Measurements from ENCODE around the gene VASP. TPM values are rescaled to one million over a fixed set of nuclear protein-coding genes. Genes with fewer than 3 reads are reported as not detected.

VASP gene
- polyA plus RNA-seq, 4 donors = 41.8 to 58.4 (median 53.4) TPM

- no peak for DNase-seq (ENCODE audit: low read depth in 4 of 4, low spot score in 3 of 4)
Observed at GRCh38 chr19:45547965-45548609, 40.8 kb downstream of the VASP start.

- DNase-seq (ENCODE audit: low read depth in 4 of 4, low spot score in 3 of 4) = no peak
Observed at GRCh38 chr19:45553464-45553863, 46.2 kb downstream of the VASP start.

DNA sequence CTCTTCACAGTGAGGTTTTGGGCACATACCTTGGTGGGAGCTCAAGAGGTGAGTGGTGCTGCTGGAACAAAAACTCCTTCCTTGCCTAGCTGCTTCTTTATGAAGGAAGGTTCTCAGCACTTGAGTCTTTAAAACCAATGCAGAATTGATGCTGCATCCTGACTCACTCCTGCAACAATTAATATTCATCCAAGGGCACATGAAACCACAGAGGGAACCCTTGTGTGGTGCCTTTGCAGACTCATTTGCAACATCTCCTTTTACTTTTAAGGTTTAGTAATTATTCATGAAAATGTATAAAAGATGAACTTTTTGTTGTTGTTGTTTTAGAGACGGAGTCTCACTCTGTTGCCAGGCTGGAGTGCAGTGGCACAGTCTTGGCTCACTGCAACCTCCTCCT is 47.2 kb downstream of the VASP start:
- DNase-seq (ENCODE audit: low read depth in 4 of 4, low spot score in 3 of 4) = no peak

- no peak for DNase-seq (ENCODE audit: low read depth in 4 of 4, low spot score in 3 of 4)
Observed at GRCh38 chr19:45556835-45557234, 49.6 kb downstream of the VASP start.

DNA sequence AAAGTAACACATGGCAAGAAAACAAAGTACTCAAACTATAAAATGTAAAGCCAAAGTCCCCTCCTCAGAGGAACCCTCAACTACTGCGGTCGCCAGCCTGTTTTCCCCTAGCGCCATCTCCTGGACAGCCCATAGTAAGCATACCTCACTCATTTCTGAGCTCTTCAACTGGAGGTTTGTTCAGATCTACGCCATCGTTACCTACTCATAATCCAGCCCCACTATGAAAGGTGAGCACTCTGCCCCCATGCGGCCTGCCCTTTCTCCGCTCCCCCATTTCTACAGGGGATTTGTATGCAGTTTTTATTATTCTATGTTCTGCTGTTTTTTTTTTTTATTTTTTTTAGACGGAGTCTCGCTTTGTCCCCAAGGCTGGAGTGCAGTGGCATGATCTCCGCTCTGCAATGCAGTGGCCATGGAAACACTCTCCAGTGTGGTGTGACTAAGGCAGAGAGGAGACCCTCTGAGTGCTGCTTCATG is 51.2 kb downstream of the VASP start:
- DNase-seq (ENCODE audit: low read depth in 4 of 4, low spot score in 3 of 4) = no peak

- DNase-seq (ENCODE audit: low read depth in 4 of 4, low spot score in 3 of 4) = no peak
Observed at GRCh38 chr19:45560038-45560437, 52.8 kb downstream of the VASP start.

DNA sequence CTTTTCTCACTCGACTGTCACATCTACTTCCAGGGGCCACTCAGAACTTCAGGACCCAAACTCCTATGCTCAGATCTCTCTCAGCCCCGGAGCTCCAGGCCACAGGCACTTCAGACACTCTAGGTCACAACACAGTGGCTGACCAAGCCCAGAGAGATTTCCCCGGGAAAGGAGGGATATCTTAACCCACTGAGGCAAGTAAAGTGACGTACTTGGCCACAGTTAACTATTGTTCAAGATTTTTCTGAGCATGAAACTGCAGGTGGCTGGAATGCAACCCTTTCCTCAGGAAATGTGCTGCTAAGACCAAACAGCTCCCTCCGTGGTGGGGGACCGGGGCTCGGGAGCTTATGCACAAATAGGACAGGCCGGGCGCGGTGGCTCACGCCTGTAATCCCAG is 53.4 kb downstream of the VASP start:
- no peak for DNase-seq (ENCODE audit: low read depth in 4 of 4, low spot score in 3 of 4)

DNA sequence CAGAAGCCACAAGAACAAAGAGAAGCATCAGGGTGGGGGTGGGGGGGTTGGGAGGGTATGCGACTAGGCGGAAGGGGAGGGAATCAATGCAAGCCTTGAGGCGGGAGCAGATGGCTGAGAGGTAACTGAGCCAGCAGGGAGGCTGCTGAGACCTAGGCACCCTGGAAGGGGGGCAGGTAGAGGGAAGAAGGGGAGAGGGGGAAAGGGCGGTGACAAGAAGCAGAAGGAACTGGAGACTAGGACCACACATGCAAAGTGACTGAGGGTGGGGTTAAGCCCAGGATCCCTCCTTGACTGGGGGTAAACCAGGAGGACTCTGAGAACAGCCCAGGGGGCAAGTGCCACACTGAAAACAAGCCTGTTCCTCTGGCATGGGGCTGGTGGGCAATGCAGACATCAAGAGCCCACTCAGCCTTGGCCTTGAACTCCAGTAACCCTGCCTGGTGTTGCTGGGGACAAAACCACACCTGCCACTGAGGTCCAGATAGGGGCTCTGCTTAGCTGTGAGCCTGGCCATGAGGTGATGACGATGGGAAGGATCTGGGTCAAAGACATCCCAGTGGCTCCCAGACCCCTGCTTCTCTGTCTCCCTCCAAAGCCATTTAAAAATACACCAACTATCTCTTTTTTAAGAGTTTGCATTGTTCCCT is 57.0 kb downstream of the VASP start:
- no peak for DNase-seq (ENCODE audit: low read depth in 4 of 4, low spot score in 3 of 4)

DNA sequence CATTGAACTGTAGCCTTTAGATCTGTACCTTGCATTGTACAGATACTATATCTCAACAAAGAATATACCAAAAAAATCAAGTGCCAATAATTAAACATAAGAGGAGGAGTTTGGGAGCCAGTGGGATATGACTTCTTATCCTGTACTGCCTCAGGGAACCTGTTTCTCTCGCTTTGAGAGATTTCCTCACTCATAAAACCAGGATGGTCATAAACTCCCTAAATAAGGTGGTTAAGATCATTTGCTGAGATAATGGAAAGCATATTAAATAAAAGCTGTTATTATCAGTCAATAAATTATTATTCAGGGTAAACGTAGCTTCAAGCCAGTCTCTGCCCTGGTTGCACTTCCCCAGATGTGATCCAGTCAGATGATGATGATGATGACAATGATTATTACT is 60.3 kb downstream of the VASP start:
- DNase-seq (ENCODE audit: low read depth in 4 of 4, low spot score in 3 of 4) = no peak

DNA sequence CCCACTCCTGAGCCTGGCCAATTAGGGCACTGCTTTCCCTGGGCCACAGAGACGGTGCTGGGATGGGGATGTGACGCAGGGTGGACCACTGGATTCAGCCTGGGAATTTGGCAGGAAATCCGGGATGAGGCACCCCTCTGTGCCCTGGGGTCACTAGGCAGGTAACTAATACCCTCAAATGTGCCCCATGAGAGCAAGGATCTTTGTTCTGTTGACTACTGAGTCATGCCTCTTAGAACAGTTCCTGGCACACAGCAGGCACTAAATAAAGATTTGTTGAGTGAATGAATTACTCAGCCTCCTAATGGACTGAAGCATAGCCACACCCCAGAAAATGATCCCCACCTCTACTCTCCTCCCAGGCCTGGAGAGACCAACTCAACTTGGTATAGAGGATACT is 61.5 kb downstream of the VASP start:
- DNase-seq (ENCODE audit: low read depth in 4 of 4, low spot score in 3 of 4) = no peak

DNA sequence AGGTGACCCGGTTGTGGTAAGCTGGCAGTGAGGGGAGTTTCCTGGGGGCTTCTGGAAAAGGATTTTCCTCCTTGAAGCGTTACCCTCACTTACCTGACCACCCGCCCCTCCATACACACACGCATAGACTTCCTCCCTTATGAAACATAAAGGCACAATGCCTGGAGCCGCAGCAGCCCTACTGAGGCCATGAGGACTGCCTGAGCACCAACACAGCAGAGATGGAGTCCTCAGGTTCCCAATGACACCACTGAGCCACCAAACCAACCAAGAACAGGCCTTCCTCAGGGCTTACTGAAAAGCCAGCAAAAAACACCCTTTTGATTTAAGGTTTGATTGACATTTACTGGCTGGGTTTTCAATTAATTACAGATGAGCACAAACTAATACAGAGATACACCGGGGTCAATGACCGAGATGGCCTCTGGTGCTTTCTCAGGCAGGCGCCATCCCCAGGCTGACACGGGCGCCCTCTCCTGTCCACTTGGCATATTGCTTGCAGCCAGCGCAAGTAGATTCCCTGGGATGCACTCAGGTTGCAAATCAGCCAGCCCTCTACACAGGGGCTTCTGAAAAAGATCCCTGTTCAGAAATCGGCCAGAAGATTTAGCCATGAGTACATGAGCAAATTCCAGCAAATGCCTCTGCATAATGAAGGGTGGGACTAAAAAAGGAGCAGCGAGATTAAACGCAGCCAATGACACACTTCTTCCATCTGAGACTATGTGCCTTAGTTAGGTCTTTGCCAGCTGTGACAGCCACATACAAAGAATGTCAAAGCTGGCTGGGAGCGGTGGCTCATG is 62.5 kb downstream of the VASP start:
- DNase-seq (ENCODE audit: low read depth in 4 of 4, low spot score in 3 of 4) = no peak

DNA sequence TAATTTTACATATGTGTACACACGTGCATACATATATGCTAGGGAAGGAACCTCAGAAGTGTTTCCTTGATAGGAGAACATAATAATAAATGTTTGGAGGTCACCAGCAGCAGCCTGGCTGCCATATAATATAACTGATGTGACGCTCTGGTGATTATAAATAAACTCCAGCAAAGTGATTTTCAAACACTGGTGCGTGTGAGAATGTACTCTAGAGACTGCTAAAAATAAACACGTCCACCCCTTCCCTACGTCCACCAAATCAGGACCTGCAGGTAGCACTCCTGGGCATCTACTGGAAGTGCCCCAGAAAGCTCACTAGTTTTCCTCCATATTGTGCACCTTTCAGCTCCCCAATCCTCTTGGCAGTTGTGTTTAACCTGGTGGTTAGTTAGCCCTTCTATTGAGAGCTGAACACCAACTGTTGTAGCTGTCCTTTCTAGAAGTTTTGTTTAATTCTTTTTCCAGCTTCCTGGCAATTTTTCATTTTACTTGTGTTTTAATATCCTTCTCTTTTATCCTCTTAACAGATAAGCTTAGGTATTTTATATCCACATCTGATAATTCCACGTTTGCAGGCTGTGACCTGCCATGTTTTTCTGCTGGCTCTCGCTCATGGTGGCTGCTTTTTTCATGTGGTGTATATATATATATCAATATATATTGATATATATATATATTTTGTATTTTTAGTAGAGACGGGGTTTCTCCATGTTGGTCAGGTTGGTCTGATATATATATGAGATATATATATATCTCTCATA is 64.4 kb downstream of the VASP start:
- DNase-seq (ENCODE audit: low read depth in 4 of 4, low spot score in 3 of 4) = no peak

- no peak for DNase-seq (ENCODE audit: low read depth in 4 of 4, low spot score in 3 of 4)
Observed at GRCh38 chr19:45574526-45574925, 67.2 kb downstream of the VASP start.

- no peak for DNase-seq (ENCODE audit: low read depth in 4 of 4, low spot score in 3 of 4)
Observed at GRCh38 chr19:45575216-45575615, 67.9 kb downstream of the VASP start.

Other genes starting within 250 kb of the VASP start
- gene CKM, start 184.6 kb upstream of the VASP start, polyA plus RNA-seq (ENCODE audit: insufficient read length in 4 of 4) = under 1 TPM; 0.26 to 0.60 (median 0.41) TPM
- 1 to 10 TPM in 2 of 4 donors, under 1 TPM in 2; 0.27 to 2.1 (median 1.3) TPM for gene KLC3, start 166.7 kb upstream of the VASP start, polyA plus RNA-seq (ENCODE audit: insufficient read length in 4 of 4)
- gene ERCC2, start 136.9 kb upstream of the VASP start, polyA plus RNA-seq (ENCODE audit: insufficient read length in 4 of 4) = 10 to 100 TPM; 24.9 to 39.9 (median 31.8) TPM
- 10 to 100 TPM in 1 of 4 donors, 1 to 10 TPM in 3; 8.3 to 16.4 (median 9.1) TPM for gene PPP1R13L, start 102.4 kb upstream of the VASP start, polyA plus RNA-seq (ENCODE audit: insufficient read length in 4 of 4)
- 1 to 10 TPM; 2.6 to 5.1 (median 3.6) TPM for gene POLR1G, start 100.8 kb upstream of the VASP start, polyA plus RNA-seq (ENCODE audit: insufficient read length in 4 of 4)
- 10 to 100 TPM; 70.0 to 92.5 (median 79.3) TPM for gene ERCC1, start 83.6 kb upstream of the VASP start, polyA plus RNA-seq (ENCODE audit: insufficient read length in 4 of 4)
- gene FOSB, start 39.5 kb upstream of the VASP start, polyA plus RNA-seq (ENCODE audit: insufficient read length in 4 of 4) = 1,000 to 10,000 TPM in 1 of 4 donors, 10 to 100 TPM in 1, 1 to 10 TPM in 2; 4.3 to 1,673 (median 9.8) TPM
- 10 to 100 TPM in 1 of 4 donors, 1 to 10 TPM in 3; 7.3 to 11.7 (median 8.2) TPM for gene RTN2, start 10.4 kb upstream of the VASP start, polyA plus RNA-seq (ENCODE audit: insufficient read length in 4 of 4)
- under 1 TPM in 3 of 4 donors, not detected in 1; 0.20 to 0.71 (median 0.56) TPM for gene PPM1N, start 9.0 kb upstream of the VASP start, polyA plus RNA-seq (ENCODE audit: insufficient read length in 4 of 4)
- 10 to 100 TPM in 2 of 4 donors, 1 to 10 TPM in 2; 6.4 to 10.9 (median 10.1) TPM for gene OPA3, start 77.3 kb downstream of the VASP start, polyA plus RNA-seq (ENCODE audit: insufficient read length in 4 of 4)
- gene GPR4, start 94.7 kb downstream of the VASP start, polyA plus RNA-seq (ENCODE audit: insufficient read length in 4 of 4) = 1 to 10 TPM; 2.9 to 5.1 (median 4.3) TPM
- 10 to 100 TPM; 13.8 to 29.3 (median 19.0) TPM for gene EML2, start 131.9 kb downstream of the VASP start, polyA plus RNA-seq (ENCODE audit: insufficient read length in 4 of 4)
- 1 to 10 TPM in 1 of 4 donors, under 1 TPM in 3; 0.33 to 1.2 (median 0.56) TPM for gene GIPR, start 160.7 kb downstream of the VASP start, polyA plus RNA-seq (ENCODE audit: insufficient read length in 4 of 4)
- gene SNRPD2, start 184.5 kb downstream of the VASP start, polyA plus RNA-seq (ENCODE audit: insufficient read length in 4 of 4) = 100 to 1,000 TPM; 276 to 346 (median 299) TPM
- 10 to 100 TPM in 1 of 4 donors, 1 to 10 TPM in 3; 4.6 to 12.1 (median 8.0) TPM for gene QPCTL, start 185.2 kb downstream of the VASP start, polyA plus RNA-seq (ENCODE audit: insufficient read length in 4 of 4)
- 10 to 100 TPM; 12.4 to 23.2 (median 13.2) TPM for gene FBXO46, start 223.4 kb downstream of the VASP start, polyA plus RNA-seq (ENCODE audit: insufficient read length in 4 of 4)
- gene MEIOSIN, start 226.0 kb downstream of the VASP start, polyA plus RNA-seq (ENCODE audit: insufficient read length in 4 of 4) = not detected

Measured in left renal pelvis (tissue), 4 donors.